Hematopoietic multipotent progenitor cell treated with erythropoietin and hydrocortisone succinate and interleukin-3 and kit ligand, for 8 days (in vitro differentiated cells): ENCODE measurements around the gene ADGRA1.

Experiments
- DNase-seq: peaks from one replicate; pipeline ENCODE4 v3.0.0-alpha.2; 2015

The ADGRA1 gene

GRCh38 chr10:133154411-133154810, 66.7 kb downstream of the ADGRA1 start:
- no peak for DNase-seq

GRCh38 chr10:133154996-133155778, 67.5 kb downstream of the ADGRA1 start:
- no peak for DNase-seq

GRCh38 chr10:133156674-133157579, 69.2 kb downstream of the ADGRA1 start:
- no peak for DNase-seq

- DNase-seq, result no peak
Observed at GRCh38 chr10:133157662-133158436, 70.1 kb downstream of the ADGRA1 start.

- no peak for DNase-seq
Observed at GRCh38 chr10:133158437-133158755, 70.7 kb downstream of the ADGRA1 start.

- no peak for DNase-seq
Observed at GRCh38 chr10:133158756-133159610, 71.3 kb downstream of the ADGRA1 start.

GRCh38 chr10:133159611-133159949, 71.9 kb downstream of the ADGRA1 start:
- DNase-seq, result no peak

GRCh38 chr10:133159950-133160825, 72.5 kb downstream of the ADGRA1 start, which contains the start of gene KNDC1:
TSS of gene KNDC1 (plus strand) at chr10:133160219. CDS start at chr10:133160468, 249 bp downstream.
- DNase-seq, result no peak

GRCh38 chr10:133160826-133161471, 73.2 kb downstream of the ADGRA1 start:
- DNase-seq, result no peak

- no peak for DNase-seq
Observed at GRCh38 chr10:133161486-133162109, 73.9 kb downstream of the ADGRA1 start.

- DNase-seq, result no peak
Observed at GRCh38 chr10:133162178-133162909, 74.6 kb downstream of the ADGRA1 start.

GRCh38 chr10:133162910-133163856, 75.5 kb downstream of the ADGRA1 start:
- DNase-seq, result no peak

GRCh38 chr10:133163889-133164815, 76.4 kb downstream of the ADGRA1 start:
- no peak for DNase-seq

- DNase-seq, result no peak
Observed at GRCh38 chr10:133164816-133165555, 77.3 kb downstream of the ADGRA1 start.

GRCh38 chr10:133165556-133166503, 78.1 kb downstream of the ADGRA1 start:
- DNase-seq, result no peak
